Measurements from ENCODE around the gene XPO5.
"Not testable (repeated sequence)": the region's sequence is repeated elsewhere in the genome, so short reads cannot be mapped to it uniquely, and the experiment has no call there.

Gene XPO5

GRCh38 chr6:43547222-43547621, 28.6 kb downstream of the XPO5 start:
- H3K27me3 ChIP-seq (replicated peaks; ENCODE audit: control insufficient read depth, insufficient read depth, low read length, poor library complexity, severe bottlenecking): no peaks in the 10 kb centered on the region
- peaks cover 78% of the 10 kb centered on the region for H3K36me3 ChIP-seq (ENCODE audit: control insufficient read depth, insufficient read depth, low read length)
- H3K27ac ChIP-seq (ENCODE audit: insufficient read depth, low read length, poor library complexity, severe bottlenecking): no peak overlapping the region
- no peaks in the 10 kb centered on the region for H3K4me1 ChIP-seq (ENCODE audit: control insufficient read depth, insufficient read depth, low read length, poor library complexity, severe bottlenecking)
- no peaks in the 10 kb centered on the region for H3K9me3 ChIP-seq (ENCODE audit: control insufficient read depth, low read length)
- no peak overlapping the region for H3K4me3 ChIP-seq (ENCODE audit: insufficient read depth, low read depth, low read length, poor library complexity, severe bottlenecking)
- no peak for DNase-seq

DNA sequence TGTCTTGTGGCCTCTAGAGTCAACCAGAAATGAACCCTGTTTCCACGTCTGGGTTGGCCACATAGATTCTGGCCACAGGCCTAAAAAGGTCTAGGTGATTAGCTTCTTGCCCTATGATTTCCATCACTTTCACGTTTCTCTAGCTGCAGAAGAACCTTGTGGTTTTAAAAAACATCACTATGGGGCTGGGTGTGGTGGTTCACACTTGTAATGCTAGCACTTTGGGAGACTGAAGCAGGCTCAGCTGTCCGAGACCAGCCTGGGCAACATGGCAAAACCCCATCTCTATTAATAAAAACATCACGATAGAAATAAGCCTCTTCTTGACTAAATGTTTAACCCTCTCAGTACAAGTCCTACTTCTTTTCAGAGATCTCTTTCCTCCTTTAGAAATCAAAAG, 31.4 kb downstream of the XPO5 start:
- H3K4me3 ChIP-seq (ENCODE audit: insufficient read depth, low read depth, low read length, poor library complexity, severe bottlenecking): no peak overlapping the region
- no peak overlapping the region for H3K27ac ChIP-seq (ENCODE audit: insufficient read depth, low read length, poor library complexity, severe bottlenecking)
- no peaks in the 10 kb centered on the region for H3K4me1 ChIP-seq (ENCODE audit: control insufficient read depth, insufficient read depth, low read length, poor library complexity, severe bottlenecking)
- DNase-seq: no peak
- peaks cover 70% of the 10 kb centered on the region for H3K36me3 ChIP-seq (ENCODE audit: control insufficient read depth, insufficient read depth, low read length)
- no peaks in the 10 kb centered on the region for H3K27me3 ChIP-seq (replicated peaks; ENCODE audit: control insufficient read depth, insufficient read depth, low read length, poor library complexity, severe bottlenecking)
- no peaks in the 10 kb centered on the region for H3K9me3 ChIP-seq (ENCODE audit: control insufficient read depth, low read length)

GRCh38 chr6:43541774-43542471, 33.9 kb downstream of the XPO5 start:
- H3K4me3 ChIP-seq (ENCODE audit: insufficient read depth, low read depth, low read length, poor library complexity, severe bottlenecking): no peak overlapping the region
- H3K27ac ChIP-seq (ENCODE audit: insufficient read depth, low read length, poor library complexity, severe bottlenecking): no peak overlapping the region
- no peaks in the 10 kb centered on the region for H3K27me3 ChIP-seq (replicated peaks; ENCODE audit: control insufficient read depth, insufficient read depth, low read length, poor library complexity, severe bottlenecking)
- peaks cover 55% of the 10 kb centered on the region for H3K36me3 ChIP-seq (ENCODE audit: control insufficient read depth, insufficient read depth, low read length)
- DNase-seq: no peak
- H3K9me3 ChIP-seq (ENCODE audit: control insufficient read depth, low read length): no peaks in the 10 kb centered on the region
- H3K4me1 ChIP-seq (ENCODE audit: control insufficient read depth, insufficient read depth, low read length, poor library complexity, severe bottlenecking): no peaks in the 10 kb centered on the region

GRCh38 chr6:43540507-43540906, 35.3 kb downstream of the XPO5 start:
- Histone ChIP-seq H3K4me3 (ENCODE audit: insufficient read depth, low read depth, low read length, poor library complexity, severe bottlenecking) (no peak overlapping the region), H3K27ac (ENCODE audit: insufficient read depth, low read length, poor library complexity, severe bottlenecking) (no peak overlapping the region), H3K4me1 (ENCODE audit: control insufficient read depth, insufficient read depth, low read length, poor library complexity, severe bottlenecking) (no peaks in the 10 kb centered on the region), H3K27me3 (replicated peaks; ENCODE audit: control insufficient read depth, insufficient read depth, low read length, poor library complexity, severe bottlenecking) (no peaks in the 10 kb centered on the region), H3K9me3 (ENCODE audit: control insufficient read depth, low read length) (no peaks in the 10 kb centered on the region), H3K36me3 (ENCODE audit: control insufficient read depth, insufficient read depth, low read length) (peaks cover 43% of the 10 kb centered on the region)
- no peak for DNase-seq

DNA sequence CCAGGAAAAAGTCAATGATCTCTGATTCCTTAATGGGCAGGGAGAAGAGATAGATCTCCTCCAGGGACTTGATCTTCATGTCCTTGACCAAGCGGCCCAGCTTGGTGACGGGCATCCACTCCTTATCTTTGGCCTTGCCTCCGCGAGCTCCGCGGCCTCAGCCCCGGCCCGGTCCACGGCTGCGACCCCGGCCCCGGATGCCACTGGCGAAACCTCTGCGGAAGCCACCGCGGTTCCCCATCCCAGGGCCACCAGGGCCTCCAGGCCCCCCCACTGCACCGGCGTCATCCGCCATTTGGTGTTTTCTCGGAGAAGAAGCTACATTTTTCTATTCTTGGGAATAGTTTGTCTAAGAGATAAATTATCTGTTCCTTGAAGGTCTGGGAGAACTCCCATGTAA, 36.4 kb downstream of the XPO5 start:
- H3K4me1 ChIP-seq (ENCODE audit: control insufficient read depth, insufficient read depth, low read length, poor library complexity, severe bottlenecking); H3K27me3 ChIP-seq (replicated peaks; ENCODE audit: control insufficient read depth, insufficient read depth, low read length, poor library complexity, severe bottlenecking); DNase-seq; H3K4me3 ChIP-seq (ENCODE audit: insufficient read depth, low read depth, low read length, poor library complexity, severe bottlenecking); H3K27ac ChIP-seq (ENCODE audit: insufficient read depth, low read length, poor library complexity, severe bottlenecking); H3K9me3 ChIP-seq (ENCODE audit: control insufficient read depth, low read length): not testable (repeated sequence)
- H3K36me3 ChIP-seq (ENCODE audit: control insufficient read depth, insufficient read depth, low read length): peaks cover 35% of the 10 kb centered on the region

GRCh38 chr6:43538986-43539385, 36.9 kb downstream of the XPO5 start:
- H3K4me3 ChIP-seq (ENCODE audit: insufficient read depth, low read depth, low read length, poor library complexity, severe bottlenecking); H3K27me3 ChIP-seq (replicated peaks; ENCODE audit: control insufficient read depth, insufficient read depth, low read length, poor library complexity, severe bottlenecking); H3K9me3 ChIP-seq (ENCODE audit: control insufficient read depth, low read length); DNase-seq; H3K4me1 ChIP-seq (ENCODE audit: control insufficient read depth, insufficient read depth, low read length, poor library complexity, severe bottlenecking); H3K27ac ChIP-seq (ENCODE audit: insufficient read depth, low read length, poor library complexity, severe bottlenecking): not testable (repeated sequence)
- peaks cover 33% of the 10 kb centered on the region for H3K36me3 ChIP-seq (ENCODE audit: control insufficient read depth, insufficient read depth, low read length)

DNA sequence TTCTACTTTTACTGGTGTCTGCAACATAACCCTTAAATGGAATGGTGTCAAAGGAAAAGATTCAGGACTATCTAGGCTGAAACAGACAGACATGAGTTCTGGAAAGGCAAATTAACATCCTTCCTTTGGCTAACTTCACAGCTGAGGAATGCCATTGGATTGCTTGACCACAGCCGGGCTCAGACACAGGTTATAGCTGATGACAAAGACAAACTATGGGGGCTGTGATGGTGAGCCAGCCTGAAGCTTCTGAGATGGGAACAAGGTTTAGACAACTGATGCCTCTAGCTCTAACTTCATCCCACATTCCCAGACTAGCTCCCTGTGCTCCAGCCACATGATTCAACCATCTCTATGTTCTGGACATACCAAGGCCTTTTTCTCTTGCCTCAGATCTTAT, 43.6 kb downstream of the XPO5 start:
- Histone ChIP-seq H3K27me3 (replicated peaks; ENCODE audit: control insufficient read depth, insufficient read depth, low read length, poor library complexity, severe bottlenecking) (no peaks in the 10 kb centered on the region), H3K4me3 (ENCODE audit: insufficient read depth, low read depth, low read length, poor library complexity, severe bottlenecking) (no peak overlapping the region), H3K4me1 (ENCODE audit: control insufficient read depth, insufficient read depth, low read length, poor library complexity, severe bottlenecking) (no peaks in the 10 kb centered on the region), H3K27ac (ENCODE audit: insufficient read depth, low read length, poor library complexity, severe bottlenecking) (no peak overlapping the region), H3K9me3 (ENCODE audit: control insufficient read depth, low read length) (no peaks in the 10 kb centered on the region), H3K36me3 (ENCODE audit: control insufficient read depth, insufficient read depth, low read length) (peaks cover 32% of the 10 kb centered on the region)
- no peak for DNase-seq

DNA sequence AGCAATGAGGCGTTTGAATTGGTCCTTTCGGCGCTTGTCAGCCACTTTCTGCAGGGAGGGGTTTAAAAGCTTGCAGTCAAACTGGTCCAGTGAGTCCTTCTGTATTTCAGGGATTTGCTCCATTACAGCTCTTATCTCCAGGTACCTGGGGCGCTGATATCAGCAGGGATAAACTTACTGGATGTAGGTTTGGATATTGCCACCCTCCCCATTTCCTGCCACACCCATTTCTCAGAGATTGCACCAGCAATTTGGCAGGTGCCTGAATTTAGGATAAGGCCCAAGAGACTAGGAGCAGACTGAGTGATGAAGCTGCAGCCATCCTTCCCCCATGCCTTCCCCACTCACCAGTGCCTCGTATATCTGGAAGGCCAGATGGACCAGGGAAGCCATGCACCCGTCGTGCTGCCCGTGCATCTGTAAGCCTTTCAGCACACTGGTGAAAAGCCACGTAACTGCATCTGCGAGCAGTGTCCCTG, 51.3 kb downstream of the XPO5 start:
- H3K27ac ChIP-seq (ENCODE audit: insufficient read depth, low read length, poor library complexity, severe bottlenecking): no peak overlapping the region
- no peak overlapping the region for H3K4me3 ChIP-seq (ENCODE audit: insufficient read depth, low read depth, low read length, poor library complexity, severe bottlenecking)
- no peaks in the 10 kb centered on the region for H3K27me3 ChIP-seq (replicated peaks; ENCODE audit: control insufficient read depth, insufficient read depth, low read length, poor library complexity, severe bottlenecking)
- no peaks in the 10 kb centered on the region for H3K4me1 ChIP-seq (ENCODE audit: control insufficient read depth, insufficient read depth, low read length, poor library complexity, severe bottlenecking)
- no peak for DNase-seq
- peaks cover 87% of the 10 kb centered on the region for H3K36me3 ChIP-seq (ENCODE audit: control insufficient read depth, insufficient read depth, low read length)
- no peaks in the 10 kb centered on the region for H3K9me3 ChIP-seq (ENCODE audit: control insufficient read depth, low read length)

- no peaks in the 10 kb centered on the region for H3K9me3 ChIP-seq (ENCODE audit: control insufficient read depth, low read length)
- no peak overlapping the region for H3K4me3 ChIP-seq (ENCODE audit: insufficient read depth, low read depth, low read length, poor library complexity, severe bottlenecking)
- no peaks in the 10 kb centered on the region for H3K27me3 ChIP-seq (replicated peaks; ENCODE audit: control insufficient read depth, insufficient read depth, low read length, poor library complexity, severe bottlenecking)
- H3K27ac ChIP-seq (ENCODE audit: insufficient read depth, low read length, poor library complexity, severe bottlenecking): no peak overlapping the region
- H3K4me1 ChIP-seq (ENCODE audit: control insufficient read depth, insufficient read depth, low read length, poor library complexity, severe bottlenecking): peaks cover 3% of the 10 kb centered on the region
- no peak for DNase-seq
- H3K36me3 ChIP-seq (ENCODE audit: control insufficient read depth, insufficient read depth, low read length): peaks cover 82% of the 10 kb centered on the region
Observed at GRCh38 chr6:43523284-43523683, 52.6 kb downstream of the XPO5 start.

DNA sequence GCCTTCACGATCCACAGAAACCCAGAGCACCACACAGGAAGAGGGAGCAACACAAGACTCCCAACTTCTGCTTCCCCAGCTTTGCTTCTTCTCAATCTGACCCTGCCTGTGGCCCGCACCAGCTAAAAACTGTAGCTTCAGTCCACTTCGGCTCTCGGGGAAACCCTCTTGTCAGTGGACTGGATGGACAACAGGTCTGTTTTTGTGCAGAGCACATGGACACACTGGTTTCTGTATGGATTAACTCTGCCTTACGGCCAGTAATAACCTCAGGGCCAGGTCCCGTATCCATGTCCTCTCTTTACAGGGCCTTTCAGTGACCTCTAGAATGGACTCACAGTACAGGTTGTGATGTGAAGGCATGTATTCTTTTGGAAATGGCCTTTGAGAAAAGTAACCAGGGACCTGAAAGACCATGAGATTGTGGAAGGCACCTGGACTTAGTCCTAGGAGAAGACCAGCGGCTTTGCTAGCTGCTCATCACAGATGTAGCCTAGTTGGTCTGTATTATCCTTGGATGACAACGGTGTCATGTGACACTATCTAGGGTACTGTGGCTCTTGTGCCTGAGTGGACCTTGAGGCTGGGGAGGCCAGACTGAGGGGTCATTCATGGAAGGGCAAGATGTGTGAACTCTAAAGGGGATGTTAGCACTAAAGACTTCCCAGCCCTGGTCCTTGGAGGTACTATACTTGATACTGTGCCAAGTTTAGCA, 53.1 kb downstream of the XPO5 start:
- DNase-seq: no peak
- Histone ChIP-seq H3K36me3 (ENCODE audit: control insufficient read depth, insufficient read depth, low read length) (peaks cover 79% of the 10 kb centered on the region), H3K27ac (ENCODE audit: insufficient read depth, low read length, poor library complexity, severe bottlenecking) (no peak overlapping the region), H3K4me1 (ENCODE audit: control insufficient read depth, insufficient read depth, low read length, poor library complexity, severe bottlenecking) (peaks cover 9% of the 10 kb centered on the region), H3K27me3 (replicated peaks; ENCODE audit: control insufficient read depth, insufficient read depth, low read length, poor library complexity, severe bottlenecking) (no peaks in the 10 kb centered on the region), H3K9me3 (ENCODE audit: control insufficient read depth, low read length) (no peaks in the 10 kb centered on the region), H3K4me3 (ENCODE audit: insufficient read depth, low read depth, low read length, poor library complexity, severe bottlenecking) (no peak overlapping the region)

Data from effector memory CD4-positive, alpha-beta T cell (primary cell).